GM12875 (cell line): Measurements from ENCODE around the gene CAMK1D.

ENCODE experiments used
- H3K4me3 ChIP-seq: one replicate; pipeline ENCODE4 v1.5.1; 2011; ENCODE audit warnings: low read depth, low read length, control low read depth
- CTCF ChIP-seq: IDR thresholded peaks from 2 replicates; pipeline ENCODE4 v1.5.1; 2011; ENCODE audit warnings: low read depth, mild to moderate bottlenecking, control low read depth, inconsistent platforms, low read length, moderate library complexity, borderline replicate concordance; ENCODE audit not compliant: insufficient read depth

Gene CAMK1D

DNA sequence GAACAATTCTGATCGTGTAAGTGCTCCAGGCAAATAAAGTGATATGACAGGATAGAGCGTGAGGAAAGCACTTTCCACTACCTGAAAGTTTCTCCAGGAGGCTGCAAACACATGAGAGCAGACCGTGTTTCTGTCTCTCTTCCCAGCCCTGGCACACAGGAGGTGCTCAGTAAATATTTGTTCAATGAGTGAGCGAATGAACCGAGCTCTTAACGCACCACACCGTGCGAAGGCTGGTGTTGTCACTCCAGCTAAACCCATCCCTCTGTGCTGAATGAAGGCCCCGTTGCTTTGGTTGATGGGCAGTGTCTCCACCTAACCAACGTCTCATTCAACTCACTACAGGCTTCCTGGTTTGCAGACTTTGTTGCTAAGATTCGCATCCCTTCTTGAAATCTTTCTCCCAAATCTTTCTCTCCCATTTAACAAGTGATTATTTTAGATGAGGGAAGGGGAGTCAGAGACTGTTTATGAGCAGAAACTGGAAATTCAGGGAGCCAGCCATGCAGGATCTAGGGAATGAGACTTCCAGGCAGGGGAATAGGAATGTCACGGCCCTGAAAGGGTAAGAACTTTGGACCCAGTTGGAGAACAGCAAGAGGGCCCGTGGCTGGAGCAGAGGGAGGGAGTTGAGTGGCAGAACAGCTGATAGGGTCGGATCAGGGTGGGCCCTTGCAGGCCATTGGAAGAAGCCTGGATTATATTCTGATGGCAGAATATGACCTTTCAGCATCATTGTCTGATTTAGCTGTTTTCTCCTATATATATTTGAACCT is 282.6 kb downstream of the CAMK1D start:
- H3K4me3 ChIP-seq: no peak overlapping the region
- no peak for TF ChIP-seq CTCF

DNA sequence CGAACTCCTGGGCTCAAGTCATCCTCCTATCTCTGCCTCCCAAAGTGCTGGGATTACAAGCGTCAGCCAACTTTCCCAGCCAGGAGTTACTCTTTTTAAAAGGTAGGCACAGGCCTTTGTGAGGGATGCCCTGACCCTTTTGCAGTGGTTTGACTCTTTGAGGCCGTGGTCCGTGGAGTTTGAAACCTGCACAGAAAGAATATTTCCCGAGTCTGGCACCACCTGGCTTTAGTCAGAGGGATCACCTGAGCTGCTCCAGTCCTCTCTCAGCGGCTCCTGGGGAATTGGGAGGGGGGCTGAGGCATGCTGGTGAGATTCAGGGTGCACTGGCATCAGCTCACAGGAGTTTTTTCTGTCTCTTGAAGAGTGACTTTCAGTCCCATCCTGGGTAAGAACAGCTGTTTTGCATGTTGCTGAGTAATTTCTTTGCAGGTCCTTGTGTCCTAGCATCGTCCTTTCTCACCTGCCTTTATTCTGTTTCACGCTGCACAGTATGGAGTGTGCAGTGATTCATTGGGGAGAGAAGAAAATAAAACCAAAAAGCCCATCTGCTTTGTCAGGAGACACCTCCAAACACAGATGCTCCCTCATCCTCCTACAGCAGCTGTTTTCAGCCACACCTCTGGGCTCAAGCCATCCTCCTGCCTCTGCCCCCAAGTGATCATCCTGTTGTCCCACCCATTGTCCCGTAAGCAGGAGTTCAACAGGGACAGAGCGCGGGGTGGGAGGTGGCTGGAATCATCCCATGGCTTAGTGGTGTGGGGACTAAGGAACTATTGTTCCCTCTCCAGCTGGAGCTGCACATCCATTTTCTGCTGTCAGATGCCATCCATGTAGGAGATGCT is 284.7 kb downstream of the CAMK1D start:
- TF ChIP-seq CTCF: no peak
- H3K4me3 ChIP-seq: no peak overlapping the region

GRCh38 chr10:12634621-12634931 is 285.2 kb downstream of the CAMK1D start:
- no peak for TF ChIP-seq CTCF
- no peak overlapping the region for H3K4me3 ChIP-seq

GRCh38 chr10:12635127-12635541 is 285.8 kb downstream of the CAMK1D start:
- no peak overlapping the region for H3K4me3 ChIP-seq
- TF ChIP-seq CTCF: no peak

GRCh38 chr10:12636571-12636970 is 287.2 kb downstream of the CAMK1D start:
- no peak for TF ChIP-seq CTCF
- no peak overlapping the region for H3K4me3 ChIP-seq

DNA sequence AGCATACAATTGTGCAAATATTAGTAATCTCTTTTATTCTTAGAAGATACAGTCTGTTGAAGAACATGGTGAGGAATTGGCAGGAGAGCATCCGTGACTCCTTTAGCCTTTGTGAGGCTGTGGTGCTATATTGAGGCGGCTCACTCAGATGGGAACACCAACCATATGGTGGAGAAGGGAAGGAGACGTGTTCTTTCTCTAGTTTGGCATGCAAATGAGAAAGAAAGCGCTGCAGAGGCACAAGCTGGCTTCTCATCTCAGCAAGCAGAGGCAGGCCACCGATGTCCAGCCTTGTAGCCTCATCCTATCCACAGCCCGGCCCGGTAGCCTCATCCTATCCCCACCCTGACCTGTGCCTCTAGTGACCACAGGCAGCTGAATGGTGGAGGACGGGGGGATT is 288.3 kb downstream of the CAMK1D start:
- no peak for TF ChIP-seq CTCF
- H3K4me3 ChIP-seq: no peak overlapping the region

DNA sequence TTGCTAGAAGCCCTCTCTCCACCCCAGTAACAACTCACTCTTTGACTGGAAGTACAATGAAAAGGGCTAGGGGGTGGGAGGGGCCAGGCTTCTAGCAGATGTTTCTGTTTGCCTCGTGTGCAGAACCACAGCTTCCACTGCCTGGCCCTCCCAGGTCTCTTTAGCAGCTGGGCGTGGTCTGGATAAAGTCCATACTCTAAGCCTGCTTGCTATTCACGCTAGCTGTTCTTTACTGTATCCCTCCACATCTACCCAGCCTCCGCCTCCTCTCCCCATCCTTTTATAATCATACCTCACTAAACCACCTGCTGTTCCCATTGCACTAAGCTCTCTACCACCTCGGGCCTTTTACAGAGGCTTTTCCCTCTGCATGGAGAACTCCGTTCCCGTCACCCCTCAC is 288.8 kb downstream of the CAMK1D start:
- no peak for TF ChIP-seq CTCF
- no peak overlapping the region for H3K4me3 ChIP-seq
